Ectodermal cell (in vitro differentiated cells): Measurements from ENCODE around the gene BIN1.

Experiments used
- H3K27ac ChIP-seq: 2 replicates; pipeline ENCODE4 v1.7.0; 2013; ENCODE audit warnings: mild to moderate bottlenecking, low read depth, low read length; ENCODE audit not compliant: insufficient read depth, poor library complexity, severe bottlenecking
- H3K27me3 ChIP-seq: 2 replicates; pipeline ENCODE4 v1.7.0; 2013; ENCODE audit warnings: mild to moderate bottlenecking, low read length; ENCODE audit not compliant: insufficient read depth, control insufficient read depth, poor library complexity, severe bottlenecking
- H3K36me3 ChIP-seq: one replicate; pipeline ENCODE4 v1.7.0; 2013; ENCODE audit warnings: low read length; ENCODE audit not compliant: control insufficient read depth, insufficient read depth
- H3K4me1 ChIP-seq: one replicate; pipeline ENCODE4 v1.7.0; 2013; ENCODE audit warnings: low read length; ENCODE audit not compliant: control insufficient read depth, insufficient read depth
- H3K4me3 ChIP-seq: 2 replicates; pipeline ENCODE4 v1.7.0; 2013; ENCODE audit warnings: low read depth, low read length, control low read depth; ENCODE audit not compliant: insufficient read depth
- H3K9me3 ChIP-seq: 2 replicates; pipeline ENCODE4 v1.7.0; 2013; ENCODE audit warnings: mild to moderate bottlenecking, low read length, moderate library complexity; ENCODE audit not compliant: control insufficient read depth
- WGBS, 2 experiments: methylation state at CpG; one replicate each; pipeline ENCODE4 v1.1.7; 2013; ENCODE audit warnings: missing lambda C conversion rate in 2 of 2; 5-methylcytosine and 5-hydroxymethylcytosine counted together

Gene BIN1

DNA sequence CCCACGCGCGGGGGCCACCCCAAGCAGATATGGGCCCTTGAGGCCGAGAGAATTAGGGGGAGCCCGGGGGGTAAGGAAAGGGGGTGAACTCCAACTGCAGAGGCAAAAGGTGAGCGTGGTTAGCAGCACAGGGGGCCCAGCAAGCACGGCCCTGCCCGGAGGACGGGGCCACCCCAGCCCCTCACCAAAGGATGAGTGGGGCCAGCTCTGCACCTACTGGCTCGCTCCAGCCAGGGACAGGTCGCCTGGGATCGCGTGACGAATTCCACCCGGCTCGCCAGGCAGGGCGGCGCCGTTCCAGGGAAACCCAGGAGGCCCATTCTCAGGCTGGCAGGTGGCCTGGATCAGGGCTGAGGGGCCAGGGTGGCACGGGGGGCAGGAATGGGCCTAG lies 38.6 kb downstream of the BIN1 start:
- no peaks in the 10 kb centered on the region for H3K36me3 ChIP-seq
- no peaks in the 10 kb centered on the region for H3K27me3 ChIP-seq
- H3K4me3 ChIP-seq = no peak overlapping the region
- no peaks in the 10 kb centered on the region for H3K9me3 ChIP-seq
- 92 to 94% methylated on average over 20 of the region's 20 CpGs for WGBS, 2 experiments
- no peak overlapping the region for H3K27ac ChIP-seq
- H3K4me1 ChIP-seq = peaks cover 17% of the 10 kb centered on the region

DNA sequence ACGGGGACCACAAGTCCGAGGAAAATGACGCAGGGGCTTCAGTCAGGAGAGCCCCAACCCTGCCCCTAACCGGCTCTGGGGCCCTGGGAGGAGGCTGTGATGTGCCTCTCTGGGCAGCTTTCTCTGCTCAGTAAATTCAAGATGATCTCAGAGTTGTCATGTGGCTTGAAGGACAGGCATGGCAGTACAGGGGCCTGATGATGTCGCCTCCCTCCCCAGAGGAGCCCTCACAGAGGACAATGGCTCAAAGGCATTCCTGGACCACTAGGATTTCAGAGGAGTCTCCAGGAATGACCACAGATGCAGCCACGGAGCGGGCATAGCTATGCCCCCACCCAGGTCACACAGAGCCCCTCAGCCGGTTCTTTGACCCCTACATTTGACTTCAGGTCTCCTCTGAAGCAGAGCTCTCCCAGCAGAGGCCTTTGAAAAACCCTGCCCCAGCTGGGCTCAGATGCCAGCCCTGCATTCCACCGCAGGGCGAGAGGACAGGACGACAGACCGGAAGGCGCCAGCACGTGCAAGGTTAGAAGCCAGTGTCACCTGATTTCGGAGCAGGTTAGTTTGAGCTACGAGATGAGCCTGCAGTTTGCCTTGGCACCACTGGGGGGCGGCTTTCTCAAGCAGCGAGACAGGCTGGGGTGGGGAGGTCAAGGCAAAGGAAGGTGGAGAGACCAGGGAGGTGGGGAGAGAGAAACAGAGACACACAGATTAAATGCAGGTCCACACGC lies 39.2 kb downstream of the BIN1 start:
- WGBS, 2 experiments = 51 to 53% methylated on average over 19 of the region's 19 CpGs
- Histone ChIP-seq H3K4me1 (peaks cover 11% of the 10 kb centered on the region), H3K27me3 (no peaks in the 10 kb centered on the region), H3K4me3 (no peak overlapping the region), H3K27ac (no peak overlapping the region), H3K36me3 (no peaks in the 10 kb centered on the region), H3K9me3 (no peaks in the 10 kb centered on the region)

- no peak overlapping the region for H3K4me3 ChIP-seq
- no peaks in the 10 kb centered on the region for H3K27me3 ChIP-seq
- no peaks in the 10 kb centered on the region for H3K9me3 ChIP-seq
- peaks cover 9% of the 10 kb centered on the region for H3K4me1 ChIP-seq
- H3K36me3 ChIP-seq = no peaks in the 10 kb centered on the region
- H3K27ac ChIP-seq = no peak overlapping the region
- 95% methylated on average over 10 of the region's 10 CpGs for WGBS, 2 experiments
These were observed 40.0 kb downstream of the BIN1 start for GRCh38 chr2:127066942-127067341.

DNA sequence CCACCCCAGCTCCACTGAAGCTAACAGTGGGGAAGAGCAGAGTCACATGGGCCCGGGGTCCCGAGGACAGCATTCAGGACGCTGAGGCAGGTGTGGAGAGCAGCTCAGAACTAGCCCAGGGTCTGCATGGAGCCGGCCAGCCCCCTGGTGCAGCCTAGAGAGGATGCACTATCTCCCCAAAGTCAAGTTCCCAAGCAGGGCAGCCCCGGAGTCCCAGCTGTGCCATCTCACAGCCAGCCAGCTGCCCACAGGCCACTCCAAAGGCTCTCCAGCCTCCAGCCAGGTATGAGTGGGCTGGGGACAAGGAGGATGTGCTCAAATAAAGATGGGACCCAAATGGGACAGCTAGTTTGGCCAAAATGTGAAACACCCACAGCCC lies 41.0 kb downstream of the BIN1 start:
- Histone ChIP-seq H3K27me3 (no peaks in the 10 kb centered on the region), H3K4me1 (peaks cover 9% of the 10 kb centered on the region), H3K36me3 (no peaks in the 10 kb centered on the region), H3K4me3 (no peak overlapping the region), H3K27ac (no peak overlapping the region), H3K9me3 (no peaks in the 10 kb centered on the region)
- WGBS, 2 experiments = 90 to 93% methylated on average over 5 of the region's 5 CpGs

GRCh38 chr2:127065299-127065939 lies 41.5 kb downstream of the BIN1 start:
- Histone ChIP-seq H3K36me3 (no peaks in the 10 kb centered on the region), H3K4me1 (peaks cover 9% of the 10 kb centered on the region), H3K9me3 (no peaks in the 10 kb centered on the region), H3K4me3 (no peak overlapping the region), H3K27ac (no peak overlapping the region), H3K27me3 (no peaks in the 10 kb centered on the region)
- 93% methylated on average over 13 of the region's 13 CpGs for WGBS, 2 experiments

GRCh38 chr2:127064642-127065250 lies 42.2 kb downstream of the BIN1 start:
- 44 to 50% methylated on average over 17 of the region's 17 CpGs for WGBS, 2 experiments
- no peaks in the 10 kb centered on the region for H3K36me3 ChIP-seq
- H3K4me1 ChIP-seq = peaks cover 9% of the 10 kb centered on the region
- H3K27ac ChIP-seq = peak overlapping the region; percentile 36
- H3K4me3 ChIP-seq = no peak overlapping the region
- no peaks in the 10 kb centered on the region for H3K9me3 ChIP-seq
- H3K27me3 ChIP-seq = no peaks in the 10 kb centered on the region

DNA sequence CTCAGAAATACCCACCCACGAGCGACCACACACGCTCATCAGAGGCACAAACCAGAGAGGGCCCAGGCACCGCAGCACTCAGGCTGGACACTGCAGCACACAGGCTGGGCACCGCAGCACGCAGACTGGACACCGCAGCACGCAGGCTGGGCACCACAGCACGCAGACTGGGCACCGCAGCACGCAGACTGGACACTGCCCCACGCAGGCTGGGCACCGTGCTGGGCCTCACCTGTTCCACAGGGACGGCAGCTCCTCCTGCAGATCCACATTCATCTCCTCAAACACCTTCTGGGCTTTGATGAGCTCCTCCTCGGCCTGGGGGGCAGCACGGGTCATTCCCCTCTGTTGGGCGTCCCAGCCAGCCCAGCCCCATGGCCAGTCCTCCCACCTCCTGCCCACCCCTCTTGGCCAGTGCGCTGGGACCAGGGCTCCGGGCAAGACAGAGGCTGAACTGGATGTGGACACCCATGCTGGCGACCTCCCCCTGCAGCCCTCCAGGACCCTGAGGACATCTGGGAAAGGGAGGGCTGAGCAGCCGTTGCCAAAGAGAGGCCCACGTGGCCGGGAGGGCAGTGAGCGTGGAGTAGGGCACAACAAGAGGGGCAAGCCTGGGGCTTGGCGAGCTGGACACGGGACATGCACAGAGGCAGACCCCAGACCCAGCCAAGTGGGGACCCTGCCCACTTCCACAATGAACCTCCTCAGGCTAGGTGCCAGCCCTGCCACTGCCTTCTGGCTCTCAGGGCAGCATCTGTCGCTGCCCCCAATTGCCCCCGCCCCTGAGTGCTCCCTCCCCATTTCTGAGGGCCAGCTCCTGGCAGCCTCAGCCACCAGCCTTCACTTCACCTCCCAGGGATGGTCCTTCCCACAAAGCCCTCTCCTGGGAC lies 43.0 kb downstream of the BIN1 start:
- H3K4me3 ChIP-seq = no peak overlapping the region
- H3K36me3 ChIP-seq = no peaks in the 10 kb centered on the region
- H3K4me1 ChIP-seq = peaks cover 9% of the 10 kb centered on the region
- no peaks in the 10 kb centered on the region for H3K27me3 ChIP-seq
- H3K9me3 ChIP-seq = no peaks in the 10 kb centered on the region
- WGBS, 2 experiments = 93% methylated on average over 28 of the region's 28 CpGs
- no peak overlapping the region for H3K27ac ChIP-seq

DNA sequence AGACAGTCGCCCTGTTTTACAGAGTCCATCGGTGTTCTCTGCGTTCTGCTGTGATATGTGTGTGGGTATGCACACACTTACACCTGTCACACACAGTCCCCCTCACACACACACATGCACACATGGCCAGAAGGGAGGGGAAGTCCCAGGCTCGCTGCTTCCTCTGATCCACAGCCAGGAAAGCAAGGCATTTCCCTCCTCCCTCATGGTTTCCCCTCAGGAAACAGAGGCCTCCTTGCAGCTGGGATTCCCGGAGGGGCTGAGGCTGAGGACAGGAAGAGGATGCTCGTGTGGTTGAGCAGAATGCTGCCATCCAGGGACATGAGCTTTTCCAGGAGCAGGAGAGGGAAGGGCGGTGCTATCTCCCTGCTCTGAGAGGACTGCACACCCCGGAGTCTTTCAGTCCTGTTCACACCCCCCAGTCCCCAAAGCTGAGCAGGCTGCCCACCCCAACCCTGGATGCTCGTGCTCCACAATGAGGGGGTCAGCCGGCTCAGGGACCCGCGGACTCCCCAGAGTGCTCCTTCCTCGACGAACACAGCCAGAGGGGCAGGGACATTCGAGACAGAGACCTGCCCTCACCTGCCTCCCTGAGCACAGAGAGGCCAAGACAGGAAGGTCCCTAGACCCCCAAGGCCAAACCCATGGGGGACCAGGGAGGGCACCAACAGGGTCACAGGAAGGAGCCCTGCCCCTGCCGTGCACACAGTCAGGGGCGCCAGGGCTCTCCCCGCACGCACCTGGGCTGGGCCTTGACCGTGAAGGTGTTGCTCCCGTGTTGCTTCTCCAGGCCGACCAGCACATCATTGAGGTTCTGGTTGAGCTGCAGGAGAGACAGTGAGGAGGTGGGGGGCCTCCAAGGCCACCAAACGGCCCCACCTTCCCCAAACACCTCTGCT lies 45.3 kb downstream of the BIN1 start:
- Histone ChIP-seq H3K4me3 (no peak overlapping the region), H3K36me3 (no peaks in the 10 kb centered on the region), H3K27ac (no peak overlapping the region), H3K9me3 (no peaks in the 10 kb centered on the region), H3K4me1 (peaks cover 15% of the 10 kb centered on the region), H3K27me3 (no peaks in the 10 kb centered on the region)
- 92 to 93% methylated on average over 19 to 23 of the region's 23 CpGs for WGBS, 2 experiments

- Histone ChIP-seq H3K9me3 (no peaks in the 10 kb centered on the region), H3K27me3 (no peaks in the 10 kb centered on the region), H3K36me3 (no peaks in the 10 kb centered on the region), H3K4me3 (no peak overlapping the region), H3K27ac (no peak overlapping the region), H3K4me1 (peaks cover 14% of the 10 kb centered on the region)
- 95% methylated on average over 30 of the region's 30 CpGs for WGBS, 2 experiments
These were observed 46.5 kb downstream of the BIN1 start for GRCh38 chr2:127060264-127060945.
